WTC11 (cell line): ENCODE results near the gene KIF13A. TPM values are rescaled to one million over a fixed set of nuclear protein-coding genes. Genes with fewer than 3 reads are reported as not detected.

Experiments used
- ATAC-seq: fragments of 200-7000 bp; cut with Tn5 transposase; 2 replicates; pipeline ENCODE4 v1.10.0; 2021; ENCODE audit warnings: mild to moderate bottlenecking, moderate library complexity
- CTCF ChIA-PET: fragments of 300-600 bp; sonication (Branson Sonifier 250); formaldehyde crosslinking; loops from one replicate; lab custom pipeline; 2021; ENCODE audit warnings: antibody characterized with exemption; lab: Charles Lee
- POLR2A ChIA-PET: fragments of 350-600 bp; sonication (Branson Sonifier 250); formaldehyde crosslinking; loops from one replicate; lab custom pipeline; 2021; ENCODE audit warnings: antibody characterized with exemption; lab: Charles Lee
- DNase-seq: peaks from one replicate; pipeline ENCODE4 v3.0.0; 2021; ENCODE audit warnings: low spot score
- H3K27ac Mint-ChIP-seq: 2 replicates; pipeline ENCODE4 v1.8.0; 2021; ENCODE audit warnings: mixed read lengths
- H3K27me3 Mint-ChIP-seq: 2 replicates; pipeline ENCODE4 v1.8.0; 2021; ENCODE audit warnings: low read depth, mild to moderate bottlenecking, moderate library complexity, mixed read lengths
- H3K36me3 Mint-ChIP-seq: 2 replicates; pipeline ENCODE4 v1.8.0; 2021; ENCODE audit warnings: mixed read lengths
- H3K4me1 Mint-ChIP-seq: 2 replicates; pipeline ENCODE4 v1.8.0; 2022; ENCODE audit warnings: mixed read lengths
- H3K4me3 Mint-ChIP-seq: 2 replicates; pipeline ENCODE4 v1.8.0; 2021; ENCODE audit warnings: mild to moderate bottlenecking, moderate library complexity, mixed read lengths
- H3K9me3 Mint-ChIP-seq: 2 replicates; pipeline ENCODE4 v1.8.0; 2021; ENCODE audit warnings: mixed read lengths
- CREM ChIP-seq: sonication (generic); formaldehyde crosslinking; IDR thresholded peaks from 2 replicates; pipeline ENCODE4 v1.8.1; 2022; ENCODE audit warnings: mild to moderate bottlenecking, missing genetic modification reagents, moderate library complexity
- GRHL2 ChIP-seq: fragments of 250-450 bp; sonication (Bioruptor Pico); IDR thresholded peaks from 2 replicates; pipeline ENCODE4 v1.8.0; 2022; ENCODE audit warnings: mild to moderate bottlenecking, moderate library complexity; ENCODE audit not compliant: insufficient replicate concordance, severe bottlenecking
- KAT7 ChIP-seq: sonication (generic); formaldehyde crosslinking; IDR thresholded peaks from 2 replicates; pipeline ENCODE4 v1.8.1; 2023; ENCODE audit warnings: missing genetic modification reagents, mild to moderate bottlenecking, borderline replicate concordance
- NFYB ChIP-seq: sonication (generic); formaldehyde crosslinking; conservative IDR thresholded peaks from 2 replicates; pipeline ENCODE4 v1.8.0; 2022; ENCODE audit warnings: low read depth, missing genetic modification reagents
- PRRX2 ChIP-seq: fragments of 250-450 bp; sonication (Bioruptor Pico); IDR thresholded peaks from 2 replicates; pipeline ENCODE4 v1.8.0; 2021; ENCODE audit warnings: mild to moderate bottlenecking
- SOX15 ChIP-seq: fragments of 250-450 bp; sonication (Bioruptor Pico); IDR thresholded peaks from 2 replicates; pipeline ENCODE4 v1.9.0; 2021; ENCODE audit warnings: mild to moderate bottlenecking
- ZNF396 ChIP-seq: fragments of 250-450 bp; sonication (Bioruptor Pico); IDR thresholded peaks from 2 replicates; pipeline ENCODE4 v1.8.0; 2021; ENCODE audit warnings: mild to moderate bottlenecking, moderate library complexity, borderline replicate concordance
- ZNF423 ChIP-seq: fragments of 250-450 bp; sonication (Bioruptor Pico); IDR thresholded peaks from 2 replicates; pipeline ENCODE4 v2.1.2; 2022; ENCODE audit warnings: mild to moderate bottlenecking, moderate library complexity
- total RNA-seq: library from RNA; stranded (reverse); gene quantifications from 3 replicates; pipeline ENCODE4 v1.2.3, GENCODE V29; 2021
- TF ChIP-seq, protein P1 (sequence below): fragments of 250-450 bp; sonication (Bioruptor Pico); IDR thresholded peaks from 2 replicates; pipeline ENCODE4 v2.1.2; 2022; ENCODE audit warnings: mild to moderate bottlenecking, moderate library complexity
- TF ChIP-seq, protein P2 (sequence below): fragments of 250-450 bp; sonication (Bioruptor Pico); IDR thresholded peaks from 2 replicates; pipeline ENCODE4 v1.9.0; 2021; ENCODE audit warnings: mild to moderate bottlenecking, borderline replicate concordance
- TF ChIP-seq, protein P3 (sequence below): sonication (generic); formaldehyde crosslinking; IDR thresholded peaks from 2 replicates; pipeline ENCODE4 v1.8.0; 2023; ENCODE audit warnings: missing genetic modification reagents, mild to moderate bottlenecking, borderline replicate concordance
- TF ChIP-seq, protein P4 (sequence below): sonication (generic); formaldehyde crosslinking; conservative IDR thresholded peaks from 2 replicates; pipeline ENCODE4 v1.8.1; 2022; ENCODE audit warnings: mild to moderate bottlenecking, missing genetic modification reagents
- TF ChIP-seq, protein P5 (sequence below): sonication (generic); formaldehyde crosslinking; IDR thresholded peaks from 2 replicates; pipeline ENCODE4 v1.8.1; 2023; ENCODE audit warnings: mild to moderate bottlenecking, missing genetic modification reagents, moderate library complexity
- TF ChIP-seq, protein P6 (sequence below): sonication (generic); formaldehyde crosslinking; IDR thresholded peaks from 2 replicates; pipeline ENCODE4 v1.8.1; 2022; ENCODE audit warnings: low read depth, missing genetic modification reagents, borderline replicate concordance

KIF13A gene
- total RNA-seq, 1 experiment from 2014 or later: 32.7 TPM

GRCh38 chr6:17730078-17730704 is 257.2 kb downstream of the KIF13A start (continued):
- TF ChIP-seq, protein P1, sequence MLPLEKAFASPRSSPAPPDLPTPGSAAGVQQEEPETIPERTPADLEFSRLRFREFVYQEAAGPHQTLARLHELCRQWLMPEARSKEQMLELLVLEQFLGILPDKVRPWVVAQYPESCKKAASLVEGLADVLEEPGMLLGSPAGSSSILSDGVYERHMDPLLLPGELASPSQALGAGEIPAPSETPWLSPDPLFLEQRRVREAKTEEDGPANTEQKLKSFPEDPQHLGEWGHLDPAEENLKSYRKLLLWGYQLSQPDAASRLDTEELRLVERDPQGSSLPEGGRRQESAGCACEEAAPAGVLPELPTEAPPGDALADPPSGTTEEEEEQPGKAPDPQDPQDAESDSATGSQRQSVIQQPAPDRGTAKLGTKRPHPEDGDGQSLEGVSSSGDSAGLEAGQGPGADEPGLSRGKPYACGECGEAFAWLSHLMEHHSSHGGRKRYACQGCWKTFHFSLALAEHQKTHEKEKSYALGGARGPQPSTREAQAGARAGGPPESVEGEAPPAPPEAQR: no peak
- TF ChIP-seq CREM (CRISPR knock-in tag): no peak
- TF ChIP-seq, all 79 proteins: peak for 0

GRCh38 chr6:17729223-17730077 is 258.0 kb downstream of the KIF13A start:
- peaks cover 14% of the 10 kb centered on the region for H3K9me3 Mint-ChIP-seq
- CTCF ChIA-PET: interaction anchor here (1.3 kb wide), 1 partner anchor 26 kb away, joined by 3 read pairs; no protein-coding TSS in a partner anchor
- no peaks in the 10 kb centered on the region for H3K27me3 Mint-ChIP-seq
- TF ChIP-seq PRRX2 (CRISPR knock-in tag) (no peak), NFYB (CRISPR knock-in tag) (peak; percentile 66)
- TF ChIP-seq, all 79 proteins: peak for 1
- POLR2A ChIA-PET: no interaction called here
- ATAC-seq (no peak), DNase-seq (no peak)
- Mint-ChIP-seq H3K4me3 (no peak overlapping the region), H3K4me1 (peaks cover 9% of the 10 kb centered on the region), H3K36me3 (no peaks in the 10 kb centered on the region; the same call in 1 of the 2 replicates), H3K27ac (no peak overlapping the region)

DNA sequence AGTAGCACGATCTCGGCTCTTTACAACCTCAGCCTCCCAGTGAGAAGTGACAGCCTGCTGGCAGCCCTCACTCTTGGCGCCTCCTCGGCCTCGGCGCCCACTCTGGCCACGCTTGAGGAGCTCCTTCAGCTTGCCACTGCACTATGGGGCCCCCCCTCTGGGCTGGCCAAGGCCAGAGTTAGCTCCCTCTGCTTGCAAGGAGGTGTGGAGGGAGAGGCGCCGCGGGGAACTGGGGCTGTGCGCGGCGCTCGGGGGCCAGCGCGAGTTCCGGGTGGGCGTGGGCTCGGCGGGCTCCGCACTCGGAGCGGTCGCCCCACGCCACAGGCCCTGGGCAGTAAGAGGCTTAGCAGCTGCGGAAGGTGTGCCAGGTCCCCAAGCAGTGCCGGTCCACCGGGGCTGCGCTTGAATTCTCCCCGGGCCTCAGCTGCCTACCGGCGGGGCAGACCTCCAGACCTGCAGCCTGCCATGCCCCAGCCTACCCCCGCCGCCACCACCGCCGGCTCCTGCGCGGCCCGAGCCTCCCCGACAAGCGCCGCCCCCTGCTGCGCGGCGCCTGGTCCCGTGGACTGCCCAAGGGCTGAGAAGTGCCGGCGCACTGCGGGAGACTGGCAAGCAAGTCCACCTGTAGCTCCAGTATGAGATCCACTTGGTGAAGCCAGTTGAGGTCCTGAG is 258.7 kb downstream of the KIF13A start:
- Mint-ChIP-seq H3K4me1 (peaks cover 15% of the 10 kb centered on the region), H3K36me3 (no peaks in the 10 kb centered on the region), H3K27me3 (no peaks in the 10 kb centered on the region), H3K27ac (no peak overlapping the region), H3K4me3 (no peak overlapping the region), H3K9me3 (peaks cover 14% of the 10 kb centered on the region)
- CTCF ChIA-PET: no interaction called here
- DNase-seq: no peak
- ATAC-seq: no peak
- TF ChIP-seq, protein P2, sequence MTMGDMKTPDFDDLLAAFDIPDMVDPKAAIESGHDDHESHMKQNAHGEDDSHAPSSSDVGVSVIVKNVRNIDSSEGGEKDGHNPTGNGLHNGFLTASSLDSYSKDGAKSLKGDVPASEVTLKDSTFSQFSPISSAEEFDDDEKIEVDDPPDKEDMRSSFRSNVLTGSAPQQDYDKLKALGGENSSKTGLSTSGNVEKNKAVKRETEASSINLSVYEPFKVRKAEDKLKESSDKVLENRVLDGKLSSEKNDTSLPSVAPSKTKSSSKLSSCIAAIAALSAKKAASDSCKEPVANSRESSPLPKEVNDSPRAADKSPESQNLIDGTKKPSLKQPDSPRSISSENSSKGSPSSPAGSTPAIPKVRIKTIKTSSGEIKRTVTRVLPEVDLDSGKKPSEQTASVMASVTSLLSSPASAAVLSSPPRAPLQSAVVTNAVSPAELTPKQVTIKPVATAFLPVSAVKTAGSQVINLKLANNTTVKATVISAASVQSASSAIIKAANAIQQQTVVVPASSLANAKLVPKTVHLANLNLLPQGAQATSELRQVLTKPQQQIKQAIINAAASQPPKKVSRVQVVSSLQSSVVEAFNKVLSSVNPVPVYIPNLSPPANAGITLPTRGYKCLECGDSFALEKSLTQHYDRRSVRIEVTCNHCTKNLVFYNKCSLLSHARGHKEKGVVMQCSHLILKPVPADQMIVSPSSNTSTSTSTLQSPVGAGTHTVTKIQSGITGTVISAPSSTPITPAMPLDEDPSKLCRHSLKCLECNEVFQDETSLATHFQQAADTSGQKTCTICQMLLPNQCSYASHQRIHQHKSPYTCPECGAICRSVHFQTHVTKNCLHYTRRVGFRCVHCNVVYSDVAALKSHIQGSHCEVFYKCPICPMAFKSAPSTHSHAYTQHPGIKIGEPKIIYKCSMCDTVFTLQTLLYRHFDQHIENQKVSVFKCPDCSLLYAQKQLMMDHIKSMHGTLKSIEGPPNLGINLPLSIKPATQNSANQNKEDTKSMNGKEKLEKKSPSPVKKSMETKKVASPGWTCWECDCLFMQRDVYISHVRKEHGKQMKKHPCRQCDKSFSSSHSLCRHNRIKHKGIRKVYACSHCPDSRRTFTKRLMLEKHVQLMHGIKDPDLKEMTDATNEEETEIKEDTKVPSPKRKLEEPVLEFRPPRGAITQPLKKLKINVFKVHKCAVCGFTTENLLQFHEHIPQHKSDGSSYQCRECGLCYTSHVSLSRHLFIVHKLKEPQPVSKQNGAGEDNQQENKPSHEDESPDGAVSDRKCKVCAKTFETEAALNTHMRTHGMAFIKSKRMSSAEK: no peak
- TF ChIP-seq ZNF396 (no peak), ZNF423 (CRISPR knock-in tag) (no peak), SOX15 (CRISPR knock-in tag) (no peak), KAT7 (CRISPR knock-in tag) (no peak), GRHL2 (CRISPR knock-in tag) (no peak)
- TF ChIP-seq, protein P3, sequence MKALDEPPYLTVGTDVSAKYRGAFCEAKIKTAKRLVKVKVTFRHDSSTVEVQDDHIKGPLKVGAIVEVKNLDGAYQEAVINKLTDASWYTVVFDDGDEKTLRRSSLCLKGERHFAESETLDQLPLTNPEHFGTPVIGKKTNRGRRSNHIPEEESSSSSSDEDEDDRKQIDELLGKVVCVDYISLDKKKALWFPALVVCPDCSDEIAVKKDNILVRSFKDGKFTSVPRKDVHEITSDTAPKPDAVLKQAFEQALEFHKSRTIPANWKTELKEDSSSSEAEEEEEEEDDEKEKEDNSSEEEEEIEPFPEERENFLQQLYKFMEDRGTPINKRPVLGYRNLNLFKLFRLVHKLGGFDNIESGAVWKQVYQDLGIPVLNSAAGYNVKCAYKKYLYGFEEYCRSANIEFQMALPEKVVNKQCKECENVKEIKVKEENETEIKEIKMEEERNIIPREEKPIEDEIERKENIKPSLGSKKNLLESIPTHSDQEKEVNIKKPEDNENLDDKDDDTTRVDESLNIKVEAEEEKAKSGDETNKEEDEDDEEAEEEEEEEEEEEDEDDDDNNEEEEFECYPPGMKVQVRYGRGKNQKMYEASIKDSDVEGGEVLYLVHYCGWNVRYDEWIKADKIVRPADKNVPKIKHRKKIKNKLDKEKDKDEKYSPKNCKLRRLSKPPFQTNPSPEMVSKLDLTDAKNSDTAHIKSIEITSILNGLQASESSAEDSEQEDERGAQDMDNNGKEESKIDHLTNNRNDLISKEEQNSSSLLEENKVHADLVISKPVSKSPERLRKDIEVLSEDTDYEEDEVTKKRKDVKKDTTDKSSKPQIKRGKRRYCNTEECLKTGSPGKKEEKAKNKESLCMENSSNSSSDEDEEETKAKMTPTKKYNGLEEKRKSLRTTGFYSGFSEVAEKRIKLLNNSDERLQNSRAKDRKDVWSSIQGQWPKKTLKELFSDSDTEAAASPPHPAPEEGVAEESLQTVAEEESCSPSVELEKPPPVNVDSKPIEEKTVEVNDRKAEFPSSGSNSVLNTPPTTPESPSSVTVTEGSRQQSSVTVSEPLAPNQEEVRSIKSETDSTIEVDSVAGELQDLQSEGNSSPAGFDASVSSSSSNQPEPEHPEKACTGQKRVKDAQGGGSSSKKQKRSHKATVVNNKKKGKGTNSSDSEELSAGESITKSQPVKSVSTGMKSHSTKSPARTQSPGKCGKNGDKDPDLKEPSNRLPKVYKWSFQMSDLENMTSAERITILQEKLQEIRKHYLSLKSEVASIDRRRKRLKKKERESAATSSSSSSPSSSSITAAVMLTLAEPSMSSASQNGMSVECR (CRISPR knock-in tag): no peak
- TF ChIP-seq, protein P4, sequence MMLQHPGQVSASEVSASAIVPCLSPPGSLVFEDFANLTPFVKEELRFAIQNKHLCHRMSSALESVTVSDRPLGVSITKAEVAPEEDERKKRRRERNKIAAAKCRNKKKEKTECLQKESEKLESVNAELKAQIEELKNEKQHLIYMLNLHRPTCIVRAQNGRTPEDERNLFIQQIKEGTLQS (CRISPR knock-in tag): no peak
- TF ChIP-seq, protein P5, sequence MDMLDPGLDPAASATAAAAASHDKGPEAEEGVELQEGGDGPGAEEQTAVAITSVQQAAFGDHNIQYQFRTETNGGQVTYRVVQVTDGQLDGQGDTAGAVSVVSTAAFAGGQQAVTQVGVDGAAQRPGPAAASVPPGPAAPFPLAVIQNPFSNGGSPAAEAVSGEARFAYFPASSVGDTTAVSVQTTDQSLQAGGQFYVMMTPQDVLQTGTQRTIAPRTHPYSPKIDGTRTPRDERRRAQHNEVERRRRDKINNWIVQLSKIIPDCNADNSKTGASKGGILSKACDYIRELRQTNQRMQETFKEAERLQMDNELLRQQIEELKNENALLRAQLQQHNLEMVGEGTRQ (CRISPR knock-in tag): no peak
- TF ChIP-seq, protein P6, sequence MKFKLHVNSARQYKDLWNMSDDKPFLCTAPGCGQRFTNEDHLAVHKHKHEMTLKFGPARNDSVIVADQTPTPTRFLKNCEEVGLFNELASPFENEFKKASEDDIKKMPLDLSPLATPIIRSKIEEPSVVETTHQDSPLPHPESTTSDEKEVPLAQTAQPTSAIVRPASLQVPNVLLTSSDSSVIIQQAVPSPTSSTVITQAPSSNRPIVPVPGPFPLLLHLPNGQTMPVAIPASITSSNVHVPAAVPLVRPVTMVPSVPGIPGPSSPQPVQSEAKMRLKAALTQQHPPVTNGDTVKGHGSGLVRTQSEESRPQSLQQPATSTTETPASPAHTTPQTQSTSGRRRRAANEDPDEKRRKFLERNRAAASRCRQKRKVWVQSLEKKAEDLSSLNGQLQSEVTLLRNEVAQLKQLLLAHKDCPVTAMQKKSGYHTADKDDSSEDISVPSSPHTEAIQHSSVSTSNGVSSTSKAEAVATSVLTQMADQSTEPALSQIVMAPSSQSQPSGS (CRISPR knock-in tag): no peak
- POLR2A ChIA-PET: interaction anchor here (0.6 to 0.7 kb wide), 2 partner anchors 120 to 121 kb away, joined by 3 to 6 read pairs; no protein-coding TSS in a partner anchor
